Kidney tubule cell (primary cell): Measurements from ENCODE around the gene MBTPS1.

Experiments
- DNase-seq: peaks from one replicate; pipeline ENCODE4 v3.0.0-alpha.2; 2018; ENCODE audit warnings: low spot score

MBTPS1 gene

GRCh38 chr16:84034516-84034915 is 82.2 kb downstream of the MBTPS1 start:
- no peak for DNase-seq

GRCh38 chr16:84033251-84034195 is 83.2 kb downstream of the MBTPS1 start:
- DNase-seq: no peak

GRCh38 chr16:84032458-84033178 is 84.1 kb downstream of the MBTPS1 start:
- no peak for DNase-seq

GRCh38 chr16:84031556-84031955 is 85.2 kb downstream of the MBTPS1 start:
- DNase-seq: no peak

- DNase-seq: no peak
Measured at GRCh38 chr16:84029297-84030047, 87.3 kb downstream of the MBTPS1 start.

GRCh38 chr16:84027625-84028024 is 89.1 kb downstream of the MBTPS1 start:
- no peak for DNase-seq

GRCh38 chr16:84026606-84027005 is 90.1 kb downstream of the MBTPS1 start:
- DNase-seq: no peak

GRCh38 chr16:84024854-84025253 is 91.9 kb downstream of the MBTPS1 start:
- DNase-seq: peak; percentile 35

- no peak for DNase-seq
Measured at GRCh38 chr16:84022644-84023043, 94.1 kb downstream of the MBTPS1 start.

GRCh38 chr16:84021488-84021887 is 95.3 kb downstream of the MBTPS1 start:
- no peak for DNase-seq

- DNase-seq: no peak
Measured at GRCh38 chr16:84020353-84020752, 96.4 kb downstream of the MBTPS1 start.

- DNase-seq: no peak
Measured at GRCh38 chr16:84018710-84019109, 98.0 kb downstream of the MBTPS1 start.

- DNase-seq: no peak
Measured at GRCh38 chr16:84016477-84016876, 100.3 kb downstream of the MBTPS1 start.

- DNase-seq: no peak
Measured at GRCh38 chr16:84015399-84015798, 101.3 kb downstream of the MBTPS1 start.

- DNase-seq: no peak
Measured at GRCh38 chr16:84014570-84015327, 102.0 kb downstream of the MBTPS1 start.

GRCh38 chr16:84013787-84014569 is 102.8 kb downstream of the MBTPS1 start:
- peak; percentile 87 for DNase-seq

GRCh38 chr16:84009282-84009681 is 107.5 kb downstream of the MBTPS1 start:
- no peak for DNase-seq

- no peak for DNase-seq
Measured at GRCh38 chr16:84007965-84008364, 108.8 kb downstream of the MBTPS1 start.

- no peak for DNase-seq
Measured at GRCh38 chr16:84007520-84007919, 109.2 kb downstream of the MBTPS1 start.

GRCh38 chr16:84005391-84005790 is 111.4 kb downstream of the MBTPS1 start:
- no peak for DNase-seq

- DNase-seq: no peak
Measured at GRCh38 chr16:84004442-84004841, 112.3 kb downstream of the MBTPS1 start.
